ENCODE data around the gene G0S2. TPM values are rescaled to one million over a fixed set of nuclear protein-coding genes. Genes with fewer than 3 reads are reported as not detected.
A peak's percentile ranks its signal among the peaks of the same experiment; 100 is the strongest.

G0S2 gene
- polyA plus RNA-seq (2013, experiment 1 of 2): 17.2 TPM
- polyA plus RNA-seq (2013, experiment 2 of 2): 16.3 TPM

GRCh38 chr1:209674957-209675564 is at the start of gene G0S2:
Gene G0S2, plus strand, starts transcription at chr1:209675412. Its CDS starts 273 bp downstream, at chr1:209675685.
- Histone ChIP-seq H3K4me3 (ENCODE audit: extremely low read depth, insufficient read depth, low read length, poor library complexity, severe bottlenecking) (peak within 1 kb of the TSS; percentile 37), H3K4me1 (ENCODE audit: control insufficient read depth, insufficient read depth, low read length, poor library complexity, severe bottlenecking) (peaks cover 2% of the 10 kb centered on the region), H3K36me3 (ENCODE audit: control insufficient read depth, insufficient read depth, low read length) (no peaks in the 10 kb centered on the region), H3K27ac (ENCODE audit: low read depth, low read length, severe bottlenecking) (no peak within 1 kb of the TSS), H3K9me3 (ENCODE audit: control insufficient read depth, low read length) (no peaks in the 10 kb centered on the region)
- 3 to 4% methylated on average over 25 to 31 of the region's 47 CpGs for WGBS, 2 experiments (ENCODE audit: insufficient coverage in 2 of 2)

GRCh38 chr1:209625791-209626285 is 49.4 kb upstream of the G0S2 start:
- Histone ChIP-seq H3K36me3 (ENCODE audit: control insufficient read depth, insufficient read depth, low read length) (no peaks in the 10 kb centered on the region), H3K4me3 (ENCODE audit: extremely low read depth, insufficient read depth, low read length, poor library complexity, severe bottlenecking) (no peak overlapping the region), H3K4me1 (ENCODE audit: control insufficient read depth, insufficient read depth, low read length, poor library complexity, severe bottlenecking) (peaks cover 14% of the 10 kb centered on the region), H3K27ac (ENCODE audit: low read depth, low read length, severe bottlenecking) (no peak overlapping the region), H3K9me3 (ENCODE audit: control insufficient read depth, low read length) (no peaks in the 10 kb centered on the region)
- 90 to 92% methylated on average over 16 to 18 of the region's 18 CpGs for WGBS, 2 experiments (ENCODE audit: insufficient coverage in 2 of 2)

- Histone ChIP-seq H3K9me3 (ENCODE audit: control insufficient read depth, low read length) (no peaks in the 10 kb centered on the region), H3K4me1 (ENCODE audit: control insufficient read depth, insufficient read depth, low read length, poor library complexity, severe bottlenecking) (peaks cover 14% of the 10 kb centered on the region), H3K27ac (ENCODE audit: low read depth, low read length, severe bottlenecking) (no peak overlapping the region), H3K36me3 (ENCODE audit: control insufficient read depth, insufficient read depth, low read length) (no peaks in the 10 kb centered on the region), H3K4me3 (ENCODE audit: extremely low read depth, insufficient read depth, low read length, poor library complexity, severe bottlenecking) (no peak overlapping the region)
- WGBS, 2 experiments (ENCODE audit: insufficient coverage in 2 of 2): 93 to 96% methylated on average over 16 to 17 of the region's 19 CpGs
Measured at GRCh38 chr1:209626346-209627026, 48.7 kb upstream of the G0S2 start.

- H3K4me3 ChIP-seq (ENCODE audit: extremely low read depth, insufficient read depth, low read length, poor library complexity, severe bottlenecking): no peak overlapping the region
- no peaks in the 10 kb centered on the region for H3K36me3 ChIP-seq (ENCODE audit: control insufficient read depth, insufficient read depth, low read length)
- 73 to 75% methylated on average over 13 to 16 of the region's 16 CpGs for WGBS, 2 experiments (ENCODE audit: insufficient coverage in 2 of 2)
- no peaks in the 10 kb centered on the region for H3K9me3 ChIP-seq (ENCODE audit: control insufficient read depth, low read length)
- H3K4me1 ChIP-seq (ENCODE audit: control insufficient read depth, insufficient read depth, low read length, poor library complexity, severe bottlenecking): peaks cover 14% of the 10 kb centered on the region
- H3K27ac ChIP-seq (ENCODE audit: low read depth, low read length, severe bottlenecking): no peak overlapping the region
Measured at GRCh38 chr1:209627027-209627731, 48.0 kb upstream of the G0S2 start.

GRCh38 chr1:209627732-209628196 is 47.4 kb upstream of the G0S2 start:
- no peak overlapping the region for H3K4me3 ChIP-seq (ENCODE audit: extremely low read depth, insufficient read depth, low read length, poor library complexity, severe bottlenecking)
- WGBS, 2 experiments (ENCODE audit: insufficient coverage in 2 of 2): 43 to 46% methylated on average over 15 to 16 of the region's 16 CpGs
- no peak overlapping the region for H3K27ac ChIP-seq (ENCODE audit: low read depth, low read length, severe bottlenecking)
- H3K9me3 ChIP-seq (ENCODE audit: control insufficient read depth, low read length): no peaks in the 10 kb centered on the region
- H3K36me3 ChIP-seq (ENCODE audit: control insufficient read depth, insufficient read depth, low read length): no peaks in the 10 kb centered on the region
- H3K4me1 ChIP-seq (ENCODE audit: control insufficient read depth, insufficient read depth, low read length, poor library complexity, severe bottlenecking): peaks cover 14% of the 10 kb centered on the region

- no peaks in the 10 kb centered on the region for H3K9me3 ChIP-seq (ENCODE audit: control insufficient read depth, low read length)
- H3K4me1 ChIP-seq (ENCODE audit: control insufficient read depth, insufficient read depth, low read length, poor library complexity, severe bottlenecking): peaks cover 14% of the 10 kb centered on the region
- WGBS, 2 experiments (ENCODE audit: insufficient coverage in 2 of 2): 82 to 90% methylated on average over 3 to 5 of the region's 7 CpGs
Measured at GRCh38 chr1:209628618-209629299, 46.5 kb upstream of the G0S2 start.

GRCh38 chr1:209629621-209630382 is 45.4 kb upstream of the G0S2 start:
- Histone ChIP-seq H3K27ac (ENCODE audit: low read depth, low read length, severe bottlenecking) (no peak overlapping the region), H3K36me3 (ENCODE audit: control insufficient read depth, insufficient read depth, low read length) (no peaks in the 10 kb centered on the region), H3K9me3 (ENCODE audit: control insufficient read depth, low read length) (no peaks in the 10 kb centered on the region), H3K4me3 (ENCODE audit: extremely low read depth, insufficient read depth, low read length, poor library complexity, severe bottlenecking) (no peak overlapping the region), H3K4me1 (ENCODE audit: control insufficient read depth, insufficient read depth, low read length, poor library complexity, severe bottlenecking) (peaks cover 14% of the 10 kb centered on the region)
- WGBS, 2 experiments (ENCODE audit: insufficient coverage in 2 of 2): 93 to 96% methylated on average over 11 of the region's 11 CpGs

More at GRCh38 chr1:209628618-209629299, 46.5 kb upstream of the G0S2 start:
- no peak overlapping the region for H3K4me3 ChIP-seq (ENCODE audit: extremely low read depth, insufficient read depth, low read length, poor library complexity, severe bottlenecking)
- no peak overlapping the region for H3K27ac ChIP-seq (ENCODE audit: low read depth, low read length, severe bottlenecking)
- no peaks in the 10 kb centered on the region for H3K36me3 ChIP-seq (ENCODE audit: control insufficient read depth, insufficient read depth, low read length)

- peaks cover 9% of the 10 kb centered on the region for H3K4me1 ChIP-seq (ENCODE audit: control insufficient read depth, insufficient read depth, low read length, poor library complexity, severe bottlenecking)
- H3K27ac ChIP-seq (ENCODE audit: low read depth, low read length, severe bottlenecking): no peak overlapping the region
- H3K4me3 ChIP-seq (ENCODE audit: extremely low read depth, insufficient read depth, low read length, poor library complexity, severe bottlenecking): no peak overlapping the region
- WGBS, 2 experiments (ENCODE audit: insufficient coverage in 2 of 2): 72 to 73% methylated on average over 12 to 14 of the region's 17 CpGs
- no peaks in the 10 kb centered on the region for H3K9me3 ChIP-seq (ENCODE audit: control insufficient read depth, low read length)
- H3K36me3 ChIP-seq (ENCODE audit: control insufficient read depth, insufficient read depth, low read length): no peaks in the 10 kb centered on the region
Measured at GRCh38 chr1:209630383-209631225, 44.6 kb upstream of the G0S2 start.

- Histone ChIP-seq H3K27ac (ENCODE audit: low read depth, low read length, severe bottlenecking) (no peak overlapping the region), H3K4me1 (ENCODE audit: control insufficient read depth, insufficient read depth, low read length, poor library complexity, severe bottlenecking) (peaks cover 5% of the 10 kb centered on the region), H3K4me3 (ENCODE audit: extremely low read depth, insufficient read depth, low read length, poor library complexity, severe bottlenecking) (no peak overlapping the region), H3K36me3 (ENCODE audit: control insufficient read depth, insufficient read depth, low read length) (no peaks in the 10 kb centered on the region), H3K9me3 (ENCODE audit: control insufficient read depth, low read length) (no peaks in the 10 kb centered on the region)
- WGBS, 2 experiments (ENCODE audit: insufficient coverage in 2 of 2): 90 to 94% methylated on average over 4 to 5 of the region's 6 CpGs
Measured at GRCh38 chr1:209633335-209633997, 41.7 kb upstream of the G0S2 start.
